ENCODE results near the gene RBM39.
A peak's percentile ranks its signal among the peaks of the same experiment; 100 is the strongest.

Gene RBM39

GRCh38 chr20:35704514-35705261, 37.4 kb downstream of the RBM39 start:
- no peak for DNase-seq (ENCODE audit: low spot score)
- no peak overlapping the region for H3K27ac ChIP-seq
- no peak overlapping the region for H3K4me3 ChIP-seq
- no peak for TF ChIP-seq CTCF (IDR thresholded peaks at IDR 0.05)

GRCh38 chr20:35702824-35703695, 39.0 kb downstream of the RBM39 start:
- H3K27ac ChIP-seq = no peak overlapping the region
- H3K4me3 ChIP-seq = no peak overlapping the region
- TF ChIP-seq CTCF (IDR thresholded peaks at IDR 0.05) = no peak
- no peak for DNase-seq (ENCODE audit: low spot score)

GRCh38 chr20:35702051-35702823, 39.8 kb downstream of the RBM39 start:
- DNase-seq (ENCODE audit: low spot score) = no peak
- no peak for TF ChIP-seq CTCF (IDR thresholded peaks at IDR 0.05)
- Histone ChIP-seq H3K27ac (no peak overlapping the region), H3K4me3 (no peak overlapping the region)

- Histone ChIP-seq H3K4me3 (peak overlapping the region; percentile 90), H3K27ac (peak overlapping the region; percentile 47 to 90)
- DNase-seq (ENCODE audit: low spot score) = no peak
- no peak for TF ChIP-seq CTCF (IDR thresholded peaks at IDR 0.05)
These were observed 41.4 kb downstream of the RBM39 start for GRCh38 chr20:35700625-35701148.

GRCh38 chr20:35699957-35700624, 42.0 kb downstream of the RBM39 start:
- Histone ChIP-seq H3K4me3 (peak overlapping the region; percentile 90), H3K27ac (peak overlapping the region; percentile 90 to 93)
- TF ChIP-seq CTCF (IDR thresholded peaks at IDR 0.05) = no peak
- DNase-seq (ENCODE audit: low spot score) = no peak

Measured in coronary artery (tissue), 2 donors.